Endothelial cell of hepatic sinusoid (primary cell): ENCODE data around the gene MTARC1.

ENCODE experiments used
- in situ Hi-C: cut with HindIII; loops from 2 replicates; pipeline ENCODE4 v1.10.0; 2017; ENCODE audit warnings: low sequenced_read_pairs

Gene MTARC1

DNA sequence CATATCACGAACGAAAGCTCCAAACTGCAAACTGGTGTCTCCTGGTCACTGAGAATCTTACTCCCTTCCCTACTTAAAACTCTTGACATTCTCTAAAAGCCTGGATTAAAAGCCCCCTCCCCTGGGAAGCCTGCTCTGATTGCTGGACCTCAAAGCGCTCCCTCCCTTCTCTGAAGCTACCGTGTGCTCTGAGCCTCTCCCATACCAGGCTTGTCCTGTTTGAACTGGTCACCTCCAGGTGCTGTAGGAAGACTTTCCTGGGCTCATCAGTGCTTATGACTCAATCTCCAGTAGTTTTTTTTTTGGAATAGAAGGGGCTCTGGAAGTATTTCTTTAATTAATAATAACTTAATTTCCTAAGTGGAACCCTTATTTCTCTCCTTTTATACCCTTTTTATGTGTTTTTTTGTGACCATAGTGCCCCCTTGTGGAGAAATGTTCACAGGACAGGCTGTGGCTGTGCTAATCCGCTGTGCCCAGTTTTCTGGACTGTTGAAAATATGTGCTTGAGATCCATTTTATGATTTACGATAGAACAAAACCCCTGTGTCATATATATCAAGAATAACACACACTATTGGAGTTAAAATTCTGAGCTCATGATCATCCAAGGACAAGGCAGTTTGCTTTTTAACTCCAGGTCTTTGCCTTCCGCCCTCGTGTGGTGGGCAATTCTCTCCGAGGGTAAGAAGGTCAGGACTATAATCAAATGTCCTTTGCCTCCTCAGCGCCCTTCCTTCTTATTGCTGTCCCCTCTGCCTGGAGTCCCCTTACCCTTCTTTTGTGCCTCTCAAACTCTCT lies 16.9 kb downstream of the MTARC1 start:
- in situ Hi-C loops: no loop called here

DNA sequence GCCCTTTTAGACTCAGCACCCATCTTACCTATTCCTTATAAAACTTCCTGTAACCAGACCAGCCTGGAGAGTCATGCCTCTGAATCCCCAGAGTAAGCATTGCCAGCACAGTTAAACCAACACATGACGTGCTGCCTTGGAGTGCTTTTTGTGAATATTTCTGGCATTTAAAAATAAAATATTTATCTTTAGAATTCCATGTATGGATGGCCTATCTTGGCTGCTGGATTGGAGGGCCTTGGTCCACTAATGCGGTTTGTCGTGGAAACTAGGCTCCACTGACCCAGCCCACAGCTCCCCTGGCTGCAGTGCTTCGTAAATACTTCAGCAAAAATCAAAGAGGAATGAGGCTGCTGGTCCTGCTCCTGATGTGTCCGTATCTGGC lies 17.5 kb downstream of the MTARC1 start:
- in situ Hi-C loops: no loop called here

DNA sequence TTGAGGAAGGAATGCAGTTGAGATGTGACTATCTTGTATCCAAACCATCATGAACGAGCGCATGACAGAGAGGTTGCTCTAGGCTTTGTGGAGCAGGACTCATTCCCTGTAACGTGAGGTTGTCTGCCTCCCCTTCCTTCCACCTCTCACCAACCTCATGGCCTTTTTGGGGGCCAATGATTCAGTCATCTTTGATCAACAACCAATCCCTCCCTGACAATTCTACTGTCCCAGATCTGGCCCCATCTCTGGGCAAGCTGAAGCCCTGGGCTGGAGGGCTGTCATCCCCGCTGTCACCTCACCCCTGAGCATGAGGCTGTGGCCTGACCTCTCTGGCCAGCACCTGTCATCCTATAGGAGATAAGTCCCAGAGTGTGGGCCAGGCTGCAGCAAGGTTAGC lies 19.7 kb downstream of the MTARC1 start:
- in situ Hi-C loops: no loop called here

DNA sequence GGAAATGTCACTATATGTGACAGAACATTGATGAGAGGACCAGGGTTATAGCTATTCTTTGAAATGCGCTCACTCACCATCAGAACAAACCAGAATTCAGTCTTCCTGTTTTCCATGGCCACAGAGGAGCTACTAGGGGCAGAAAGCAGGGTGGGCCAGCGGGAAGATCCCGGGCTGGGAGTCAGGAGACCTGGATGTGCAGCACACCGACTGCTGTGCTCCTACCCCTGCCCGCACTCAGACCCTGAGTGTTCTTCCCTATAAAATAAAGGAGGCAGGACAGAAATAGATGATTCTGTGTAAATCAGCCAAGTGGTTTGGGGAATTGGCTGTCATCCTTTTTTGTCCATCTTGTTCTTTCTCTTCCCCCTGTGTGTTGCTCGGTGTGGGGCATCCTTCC lies 21.0 kb downstream of the MTARC1 start:
- in situ Hi-C loops: no loop called here

DNA sequence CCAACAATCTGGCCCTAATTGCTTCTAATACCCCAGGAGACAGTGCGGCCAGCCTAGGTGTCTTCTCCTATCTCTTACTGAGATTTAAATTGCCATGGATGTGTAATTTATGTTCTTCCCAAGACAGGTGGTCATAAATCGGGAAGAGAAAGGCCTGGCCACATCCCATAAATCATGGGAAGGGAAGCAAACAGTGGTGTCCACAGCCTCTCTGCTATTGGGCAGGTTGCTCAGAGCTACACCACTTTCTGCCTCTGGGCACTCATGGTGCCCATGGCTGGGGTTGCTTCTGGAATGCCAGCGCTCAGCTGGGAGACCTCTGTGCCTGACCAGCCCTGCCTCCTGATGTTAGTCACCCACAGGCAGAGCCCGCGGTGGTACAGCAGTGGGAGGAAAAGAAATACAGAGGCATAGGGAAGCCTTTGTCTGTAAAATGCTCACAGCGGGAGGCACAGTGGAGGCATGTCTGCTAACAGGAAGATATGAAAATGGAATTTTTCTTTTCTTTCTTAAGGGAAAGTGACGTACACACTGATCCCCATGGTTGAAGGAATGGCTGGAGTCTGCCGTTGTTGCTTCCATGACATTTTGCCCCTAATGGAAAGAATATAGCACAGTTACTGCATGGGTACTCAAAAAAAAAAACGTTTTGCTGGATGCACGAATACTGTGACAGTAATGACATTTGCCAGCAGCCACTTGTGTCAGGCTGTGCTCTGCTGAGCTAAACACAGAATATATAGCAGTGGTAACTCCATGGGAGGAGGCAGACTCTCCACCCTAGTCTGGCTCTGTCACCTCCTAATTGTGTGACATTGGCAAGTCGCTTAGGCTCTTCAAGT lies 21.9 kb downstream of the MTARC1 start:
- in situ Hi-C loops: no loop called here

DNA sequence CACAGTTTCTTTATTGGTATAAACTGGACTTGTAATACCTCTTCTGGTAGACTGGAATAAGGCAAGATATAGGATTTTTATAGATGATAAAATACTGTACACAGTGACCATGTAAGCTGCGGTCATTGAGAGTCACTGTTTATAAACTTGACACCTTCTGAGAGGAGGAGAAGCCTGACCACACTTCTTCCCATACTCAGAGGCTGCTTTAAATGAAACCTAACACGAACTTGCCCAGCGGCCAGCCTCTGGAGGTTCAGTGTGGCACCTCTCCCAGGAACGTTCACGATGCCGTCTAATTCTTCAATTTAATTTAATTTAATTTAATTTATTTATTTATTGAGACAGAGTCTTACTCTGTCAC lies 22.5 kb downstream of the MTARC1 start:
- in situ Hi-C loops: no loop called here

DNA sequence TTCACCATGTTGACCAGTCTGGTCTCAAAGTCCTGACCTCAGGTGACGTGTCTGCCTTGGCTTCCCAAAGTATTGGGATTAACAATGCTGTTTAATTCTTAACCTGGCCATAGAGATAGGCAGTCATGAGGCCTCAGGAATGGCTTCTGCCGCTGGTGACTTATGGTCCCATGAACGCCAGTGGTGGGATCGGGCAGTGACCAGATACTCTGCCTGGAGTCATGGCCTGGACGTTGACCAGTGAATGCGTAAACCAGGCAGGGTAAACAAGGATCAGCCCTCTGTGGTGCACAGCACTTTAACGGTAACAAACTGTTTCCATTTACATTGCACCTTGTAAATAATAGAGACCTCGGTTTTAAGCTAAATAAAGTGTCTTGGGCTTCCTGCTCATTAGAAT lies 23.0 kb downstream of the MTARC1 start:
- in situ Hi-C loops: no loop called here

DNA sequence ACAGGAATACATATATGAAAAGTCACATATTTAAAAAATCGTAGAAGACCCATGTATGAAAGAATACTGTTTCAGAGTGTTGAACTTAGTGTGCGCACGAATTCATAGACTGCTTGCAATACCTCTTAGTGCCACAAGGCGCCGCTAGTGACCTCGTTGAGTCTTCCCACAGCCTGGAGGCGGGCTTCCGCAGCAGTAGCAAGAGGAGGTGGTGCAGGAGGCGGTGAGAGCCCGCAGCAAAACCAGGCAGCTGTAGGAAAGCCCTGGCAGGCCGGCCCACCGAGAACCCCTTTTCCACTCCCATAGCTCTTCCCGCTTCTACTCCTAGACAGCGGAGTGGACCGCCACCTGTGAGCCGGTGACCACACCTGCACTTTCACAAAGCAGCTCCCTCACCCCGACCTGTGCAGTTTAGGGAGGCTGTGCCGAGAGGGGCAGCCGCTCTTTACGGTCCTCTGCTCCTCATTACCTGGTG lies 23.5 kb downstream of the MTARC1 start:
- in situ Hi-C loops: no loop called here

DNA sequence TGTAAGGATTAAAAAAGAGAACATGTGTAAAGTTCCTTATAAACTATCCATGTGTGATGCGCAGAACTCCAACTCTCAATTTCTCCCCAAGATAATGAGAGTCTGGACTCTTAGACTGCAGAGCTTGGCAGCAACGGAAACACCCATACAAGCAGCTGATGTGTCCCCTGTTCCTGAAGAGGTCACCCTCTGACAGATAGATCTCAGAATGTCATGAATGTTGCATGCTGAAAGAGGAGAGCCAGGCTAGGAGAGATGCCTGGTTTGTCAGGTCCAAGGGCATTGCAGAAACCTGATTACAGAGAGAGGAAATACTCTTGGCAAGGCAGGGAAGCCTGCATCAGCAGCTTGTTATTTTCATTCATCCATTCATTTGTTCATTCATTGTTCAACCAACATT lies 24.2 kb downstream of the MTARC1 start:
- in situ Hi-C loops: no loop called here

DNA sequence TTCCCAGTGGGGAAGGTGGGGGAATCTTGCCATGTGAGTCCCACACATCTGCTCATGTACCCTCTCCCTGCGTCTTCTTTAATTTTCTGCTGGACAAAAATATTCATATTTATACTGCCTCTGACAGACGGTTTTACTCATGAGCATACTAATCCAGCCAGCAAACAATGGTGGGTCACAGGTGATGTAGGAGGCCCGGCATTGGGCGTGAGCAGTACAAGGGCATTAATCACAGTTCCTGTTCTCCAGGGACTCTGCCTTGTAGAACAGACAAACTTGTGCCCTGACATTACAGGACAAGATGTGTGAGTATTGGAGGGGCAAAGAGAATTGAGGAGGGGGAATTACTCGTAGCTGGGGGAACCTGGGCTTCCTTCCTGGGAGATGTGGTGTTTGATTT lies 25.0 kb downstream of the MTARC1 start:
- in situ Hi-C loops: no loop called here

DNA sequence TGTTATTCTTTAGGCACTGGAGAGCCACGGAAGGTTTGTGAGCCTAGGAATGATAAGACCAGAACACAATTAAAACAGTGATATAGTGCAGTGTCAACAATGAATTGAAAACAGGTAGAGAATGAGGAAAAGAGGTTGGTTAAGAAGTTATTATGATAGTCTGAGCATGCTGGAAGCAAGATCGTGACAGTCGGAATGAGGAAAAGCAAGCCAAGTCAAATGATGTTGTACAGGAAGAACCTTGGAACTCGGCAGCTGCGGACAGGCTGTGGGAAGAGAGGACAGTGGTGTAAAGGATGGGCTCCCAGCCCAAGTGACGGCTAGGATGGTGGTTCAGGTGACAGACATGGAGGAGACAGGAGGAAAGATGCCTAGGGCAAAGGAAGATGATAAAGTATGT lies 25.6 kb downstream of the MTARC1 start:
- in situ Hi-C loops: no loop called here

DNA sequence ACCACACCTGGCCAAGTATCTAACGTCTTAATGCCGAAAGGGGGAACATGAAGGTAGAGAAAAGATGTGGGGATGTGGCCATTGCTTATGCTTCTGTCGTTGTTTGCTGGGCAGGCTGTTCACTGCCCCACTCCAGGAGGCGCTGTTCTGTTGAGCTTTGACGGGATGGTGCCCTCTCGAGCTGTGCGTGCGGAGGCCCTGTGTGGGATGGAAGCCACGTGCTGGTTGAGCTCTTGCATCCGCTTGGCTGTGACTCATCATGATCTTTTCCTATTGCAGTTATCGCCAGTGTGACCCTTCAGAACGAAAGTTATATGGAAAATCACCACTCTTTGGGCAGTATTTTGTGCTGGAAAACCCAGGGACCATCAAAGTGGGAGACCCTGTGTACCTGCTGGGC lies 26.3 kb downstream of the MTARC1 start:
- in situ Hi-C loops: no loop called here

DNA sequence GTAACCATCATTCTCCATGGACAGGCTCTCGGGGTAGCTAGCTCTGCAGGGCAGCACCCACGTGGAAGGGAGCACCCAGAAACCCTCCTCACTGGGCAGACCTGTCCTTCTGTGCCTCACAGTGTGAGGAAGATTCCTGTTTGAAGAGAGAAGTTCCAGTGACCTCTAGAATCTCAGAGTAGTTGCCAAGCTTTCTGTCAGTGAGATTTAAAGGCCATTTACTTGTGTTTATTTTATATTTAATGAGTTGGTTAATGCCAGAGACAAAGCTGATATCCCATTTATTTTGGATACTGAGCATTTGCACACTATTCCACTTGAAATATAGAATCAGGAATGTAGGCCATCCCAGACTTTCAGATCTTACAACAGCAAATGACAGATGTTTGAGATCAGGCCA lies 28.7 kb downstream of the MTARC1 start:
- in situ Hi-C loops: loop anchor here (5.0 kb wide), 2 partner anchors 72 to 622 kb away; no protein-coding TSS in a partner anchor

DNA sequence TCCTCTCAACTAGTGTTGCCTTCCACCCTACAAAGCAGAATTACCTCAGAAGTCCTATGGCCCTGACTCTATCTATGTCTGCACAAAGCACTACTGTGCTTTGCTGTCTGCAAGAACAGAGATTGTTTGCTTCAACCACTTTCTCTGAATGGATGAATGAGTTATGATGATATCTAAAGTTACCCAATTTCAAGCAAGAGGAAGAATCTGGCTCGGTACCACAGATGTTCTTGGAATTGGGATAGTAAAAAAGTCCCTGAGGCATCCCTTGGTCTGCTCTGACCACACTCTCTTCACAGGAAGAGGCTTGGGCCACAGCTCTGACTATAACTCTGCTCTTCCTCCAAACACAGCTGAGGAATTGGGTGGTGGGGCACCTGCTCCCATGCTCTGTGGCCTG lies 31.2 kb downstream of the MTARC1 start:
- in situ Hi-C loops: loop anchor here (5.0 kb wide), 2 partner anchors 69 to 619 kb away; no protein-coding TSS in a partner anchor

DNA sequence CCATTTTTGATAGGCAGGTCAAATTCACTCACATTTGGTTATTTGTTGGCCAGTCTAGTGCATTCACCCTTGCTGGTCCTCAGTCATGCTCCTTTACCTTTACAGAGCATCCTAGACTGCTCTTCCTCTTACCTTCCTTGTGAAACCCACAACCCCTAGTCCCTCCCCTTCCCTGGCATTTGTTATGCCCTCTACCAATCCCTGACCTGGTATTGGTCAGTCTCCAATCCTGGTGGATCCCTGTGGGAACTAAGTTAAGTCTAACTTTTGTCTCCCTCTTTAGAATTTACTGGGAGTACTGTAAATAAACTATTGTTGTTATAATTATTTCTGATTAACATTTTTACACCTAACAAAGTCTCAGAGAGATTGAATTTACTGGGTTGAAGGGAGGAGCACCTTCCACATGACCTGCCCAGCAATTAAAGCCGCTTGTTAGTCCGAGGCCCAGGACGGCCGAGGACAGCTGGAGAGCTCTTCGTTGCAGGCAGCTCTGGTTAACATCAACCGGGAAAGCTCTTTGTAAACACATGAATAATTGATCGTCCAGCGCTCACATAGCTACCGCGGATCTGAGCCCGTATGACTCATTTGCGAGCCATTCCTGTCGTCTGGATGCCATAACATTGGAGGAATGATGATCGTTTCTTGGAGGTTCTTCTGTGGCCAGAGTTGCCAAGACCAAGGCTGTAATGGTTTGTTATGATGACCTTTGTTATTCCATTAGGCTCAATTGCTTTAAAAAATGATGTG lies 31.9 kb downstream of the MTARC1 start:
- in situ Hi-C loops: loop anchor here (5.0 kb wide), 2 partner anchors 69 to 619 kb away; no protein-coding TSS in a partner anchor

DNA sequence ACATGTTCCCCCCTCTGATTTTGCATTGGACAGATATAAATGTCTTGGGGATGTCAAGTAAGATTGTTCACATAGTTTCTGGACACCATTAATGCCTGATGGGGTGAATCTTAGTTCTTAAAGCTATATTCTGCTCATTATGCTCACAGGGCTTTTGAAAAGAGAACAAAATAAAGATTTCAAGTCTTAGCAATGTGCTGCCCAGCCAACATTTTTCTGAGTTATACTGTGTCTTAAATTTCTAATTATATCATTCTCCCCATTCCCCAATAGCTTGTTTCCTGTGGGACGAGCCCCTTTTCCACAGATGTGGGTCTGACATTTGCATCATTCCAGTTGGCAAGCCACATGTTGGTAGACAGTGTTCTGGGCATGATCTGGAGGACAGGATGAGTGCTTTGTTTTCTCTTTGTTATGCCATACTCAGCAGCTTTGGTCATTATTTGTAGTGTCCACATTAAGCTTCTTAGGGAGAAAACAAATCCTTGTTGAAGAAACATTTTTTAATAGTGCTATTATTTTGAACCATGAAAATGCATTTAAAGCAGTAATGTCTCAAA lies 32.8 kb downstream of the MTARC1 start:
- in situ Hi-C loops: loop anchor here (5.0 kb wide), 2 partner anchors 68 to 618 kb away; no protein-coding TSS in a partner anchor

DNA sequence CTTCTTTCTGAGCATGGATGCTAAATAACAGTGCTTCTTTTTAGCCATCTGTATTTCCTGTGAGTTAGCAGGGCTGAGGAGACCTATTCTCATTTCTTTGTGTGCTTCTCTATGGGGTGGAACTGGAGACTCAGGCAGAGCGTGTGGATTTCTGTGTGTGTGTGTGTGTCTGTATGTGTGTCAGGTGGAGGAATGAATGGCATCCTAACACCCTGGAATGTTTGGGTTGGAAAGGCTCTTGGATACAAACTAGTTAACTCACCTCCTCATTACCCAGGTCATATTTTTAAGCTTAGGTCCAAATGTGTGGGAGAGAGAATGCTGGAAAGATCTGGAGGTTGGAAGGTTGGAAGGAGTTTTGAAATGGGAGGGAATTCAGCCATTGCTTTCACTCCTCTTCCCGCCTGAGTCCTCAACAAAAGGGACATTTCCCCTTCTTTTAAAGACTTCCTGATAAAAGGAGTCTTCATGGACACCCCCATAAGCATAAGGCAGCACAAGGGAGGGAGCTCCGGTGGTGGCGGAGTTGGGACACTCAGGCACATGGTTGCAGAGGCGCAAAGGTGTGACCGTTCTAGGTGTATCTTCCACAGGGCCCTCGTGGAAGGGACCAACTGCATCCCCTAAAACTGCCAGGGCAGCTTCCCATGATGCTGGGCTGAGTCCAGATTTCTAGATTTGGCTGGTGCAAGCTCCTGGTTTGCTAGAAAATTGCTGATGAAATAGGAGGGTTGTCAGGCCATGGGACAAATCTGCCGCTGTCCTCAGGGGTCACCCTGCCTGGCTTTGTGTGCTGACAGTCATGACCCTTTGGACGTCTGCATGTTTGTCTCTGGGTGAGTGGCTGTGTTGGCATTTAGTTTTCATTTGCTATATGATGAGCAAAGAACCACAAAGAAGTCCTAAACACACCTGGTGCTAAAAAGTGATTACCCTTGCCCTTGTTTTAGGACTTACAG lies 37.6 kb downstream of the MTARC1 start:
- in situ Hi-C loops: no loop called here

DNA sequence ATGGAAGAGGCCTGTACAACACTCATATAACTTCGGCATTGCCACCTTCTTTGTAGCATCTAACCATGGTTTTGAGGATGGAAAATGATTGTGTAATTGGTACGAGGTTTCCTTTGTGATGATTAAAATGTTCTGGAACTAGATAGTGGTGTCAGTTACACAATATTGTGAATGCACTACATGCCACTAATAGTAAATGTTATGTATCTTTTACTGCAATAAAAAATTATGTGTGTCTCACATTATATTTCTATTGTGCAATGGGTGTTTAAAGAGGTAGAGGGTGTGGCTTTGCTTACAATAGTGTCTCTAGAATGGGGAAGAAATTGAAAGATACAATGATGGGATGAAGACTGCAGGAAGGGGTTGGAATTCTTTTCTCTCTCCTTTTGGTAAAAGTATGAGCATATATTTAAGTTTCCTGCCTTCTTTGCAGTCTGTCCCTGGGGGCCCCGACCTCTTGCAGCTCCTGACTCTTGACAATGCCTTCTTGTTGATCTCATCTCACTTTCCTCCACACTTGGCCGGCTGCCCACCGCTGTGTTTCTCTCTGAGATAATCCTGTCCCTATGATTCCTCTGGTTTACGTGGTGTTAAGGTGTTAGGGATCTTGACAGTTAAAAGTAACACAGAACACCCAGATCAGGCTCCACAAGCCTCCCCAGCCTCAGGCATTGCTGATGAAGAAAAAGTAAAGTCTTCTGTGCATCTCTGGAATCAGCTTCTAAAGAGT lies 39.3 kb downstream of the MTARC1 start:
- in situ Hi-C loops: no loop called here

DNA sequence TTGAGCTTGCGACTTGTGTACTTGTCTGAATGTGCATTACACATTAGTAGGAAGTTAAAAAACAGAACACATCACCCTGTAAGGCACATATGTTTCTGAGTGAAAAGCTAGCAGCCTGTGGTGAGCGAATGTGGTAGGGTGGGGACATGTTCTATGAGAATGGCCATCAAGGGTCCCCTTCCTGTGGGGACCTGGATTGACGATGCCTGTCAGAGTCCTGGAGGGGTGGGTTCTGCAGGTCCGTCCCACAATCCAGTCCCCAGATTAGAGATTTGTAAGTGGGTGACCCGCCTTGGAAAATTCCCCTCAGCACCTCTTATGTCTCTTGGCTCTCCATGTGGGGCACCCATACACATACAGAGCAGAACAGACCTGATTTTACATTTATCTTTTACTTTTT lies 40.0 kb downstream of the MTARC1 start:
- in situ Hi-C loops: no loop called here
